K562 (cell line): Measurements from ENCODE around the gene SND1. TPM values are rescaled to one million over a fixed set of nuclear protein-coding genes. Genes with fewer than 3 reads are reported as not detected.
A peak's percentile ranks its signal among the peaks of the same experiment; 100 is the strongest.

ENCODE experiments used
- ATF3 ChIP-seq, 2 experiments: fragments of 450-650 bp in 1 of 2; sonication (generic) in 1 of 2; formaldehyde crosslinking in 1 of 2; IDR thresholded peaks in 1 of 2; conservative IDR thresholded peaks in 1 of 2; 2 replicates each; pipeline versions ENCODE4 v1.6.1 to v1.8.1; 2016 to 2023; ENCODE audit warnings: mild to moderate bottlenecking in 2 of 2, moderate library complexity in 2 of 2, inconsistent platforms in 1 of 2, missing genetic modification reagents in 1 of 2
- BDP1 ChIP-seq: IDR thresholded peaks from 3 replicates; pipeline ENCODE4 v1.6.1; 2011; ENCODE audit not compliant: insufficient read length, insufficient read depth
- CEBPB ChIP-seq: fragments of 450-650 bp; IDR thresholded peaks from 2 replicates; pipeline ENCODE4 v1.6.1; 2016; ENCODE audit warnings: missing genetic modification characterization, missing compliant biosample characterization
- CTBP1 ChIP-seq: fragments of 450-650 bp; IDR thresholded peaks from 2 replicates; pipeline ENCODE4 v1.6.1; 2016; ENCODE audit warnings: borderline replicate concordance
- DPF2 ChIP-seq: fragments of 450-650 bp; IDR thresholded peaks from 2 replicates; pipeline ENCODE4 v1.6.1; 2016
- JUND ChIP-seq, 2 experiments: IDR thresholded peaks; 2 replicates in 1 of 2; 3 replicates in 1 of 2; pipeline ENCODE4 v1.6.1; 2011; ENCODE audit warnings: borderline replicate concordance in 2 of 2, low read depth in 2 of 2, low read length in 2 of 2, improper control_type of control experiment in 1 of 2, missing biosample characterization in 1 of 2, missing genetic modification characterization in 1 of 2, missing genetic modification reagents in 1 of 2
- MTA3 ChIP-seq: fragments of 450-650 bp; formaldehyde crosslinking; IDR thresholded peaks from 2 replicates; pipeline ENCODE4 v1.6.1; 2017; ENCODE audit warnings: mild to moderate bottlenecking, borderline replicate concordance
- SMARCE1 ChIP-seq: fragments of 450-650 bp; IDR thresholded peaks from 2 replicates; pipeline ENCODE4 v1.7.1; 2016; ENCODE audit warnings: mild to moderate bottlenecking
- SP1 ChIP-seq: sonication (generic); formaldehyde crosslinking; IDR thresholded peaks from 2 replicates; pipeline ENCODE4 v1.8.1; 2022; ENCODE audit warnings: mild to moderate bottlenecking, missing genetic modification reagents
- SPI1 ChIP-seq: IDR thresholded peaks from 2 replicates; pipeline ENCODE4 v1.6.1; 2011; ENCODE audit warnings: low read depth, low read length, control low read depth, borderline replicate concordance
- TEAD4 ChIP-seq, 2 experiments: sonication (generic) in 1 of 2; formaldehyde crosslinking in 1 of 2; IDR thresholded peaks; 2 replicates each; pipeline versions ENCODE4 v1.6.1 to v1.8.0; 2012 to 2022; ENCODE audit warnings: borderline replicate concordance in 1 of 2, inconsistent platforms in 1 of 2, low read length in 1 of 2, mild to moderate bottlenecking in 1 of 2, missing genetic modification reagents in 1 of 2
- ZNF133 ChIP-seq: fragments of 250-450 bp; sonication (Bioruptor Pico); IDR thresholded peaks from 2 replicates; pipeline ENCODE4 v1.4.0; 2020; ENCODE audit warnings: mild to moderate bottlenecking
- polyA plus RNA-seq, 8 experiments: library from polyadenylated mRNA; depleted of rRNA in 4 of 8; stranded (reverse) in 5 of 8; unstranded in 3 of 8; fragments of >200 nt; fragmentation: Nextera tagmentation in 2 of 8; fragmentation: Illumina TruSeq in 1 of 8; extraction: Ambion mirVana in 2 of 8; extraction: Trizol in 1 of 8; gene quantifications; 2 replicates each; pipeline versions ENCODE4 v1.2.1 to v1.2.3, GENCODE V29; 2011 to 2014; ENCODE audit warnings: inconsistent platforms in 1 of 8, missing spikeins in 1 of 8
- total RNA-seq, 7 experiments: library from RNA; depleted of rRNA in 6 of 7; stranded (reverse); fragments of >200 nt in 6 of 7; fragmentation: Illumina TruSeq in 2 of 7; extraction: Trizol in 2 of 7; gene quantifications; 2 replicates each; pipeline versions ENCODE4 v1.2.1 to v1.2.3, GENCODE V29; 2011 to 2021; ENCODE audit warnings: low replicate concordance in 1 of 7
- TF ChIP-seq, protein P1 (sequence below): fragments of 450-650 bp; formaldehyde crosslinking; IDR thresholded peaks from 2 replicates; pipeline ENCODE4 v1.4.0; 2020; ENCODE audit warnings: mild to moderate bottlenecking, moderate library complexity
- TF ChIP-seq, protein P2 (sequence below): fragments of 200-800 bp; sonication (Bioruptor generic); IDR thresholded peaks from 2 replicates; pipeline ENCODE4 v1.6.1; 2017; ENCODE audit warnings: missing genetic modification characterization, missing compliant biosample characterization

Gene SND1
- total and polyA plus RNA-seq, 9 of the 15 experiments (the other 6 are each of a cell fraction or from before 2014, with no cell fraction given) = 46.5 to 307 (median 191) TPM

DNA sequence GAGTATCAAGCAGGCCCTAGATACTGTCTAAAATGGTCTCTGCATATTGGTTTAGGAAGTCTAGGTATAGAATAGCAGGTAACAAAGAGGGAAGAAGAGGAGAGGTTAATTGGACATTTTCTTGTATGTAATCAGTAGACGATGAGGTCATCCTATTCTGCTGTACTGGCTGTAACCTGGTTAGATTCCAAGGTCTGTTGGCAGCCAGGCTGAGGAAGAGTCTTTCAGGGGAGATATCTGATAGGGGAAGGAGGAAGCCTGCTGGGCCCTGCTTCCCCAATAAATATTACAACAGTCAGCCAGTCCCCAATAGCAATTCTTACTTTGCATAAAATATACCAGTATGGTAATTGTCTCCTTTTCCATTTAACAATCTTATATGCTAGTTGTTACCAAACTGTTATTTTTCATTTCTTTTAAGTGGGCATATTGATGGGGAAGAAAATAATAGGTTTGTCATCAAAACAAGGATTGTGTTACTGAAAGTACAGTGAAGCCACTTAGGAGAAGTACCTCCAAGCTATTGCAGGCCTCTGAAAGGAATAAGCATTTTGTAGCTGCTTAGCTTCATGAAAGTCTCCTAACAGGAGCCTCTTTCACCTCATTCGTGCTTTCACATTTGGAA, 192.8 kb downstream of the SND1 start (continued):
- TF ChIP-seq ZNF133 (CRISPR knock-in tag) = no peak
- TF ChIP-seq SPI1 = peak; percentile 16; the same call in 1 of the 2 replicates
- peak; percentile 29; the same call in 1 of the 2 replicates for TF ChIP-seq CTBP1
- 0 out of 2 replicates have a peak, but pooled peaks have one; percentile 18 for TF ChIP-seq DPF2
- TF ChIP-seq, protein P1, sequence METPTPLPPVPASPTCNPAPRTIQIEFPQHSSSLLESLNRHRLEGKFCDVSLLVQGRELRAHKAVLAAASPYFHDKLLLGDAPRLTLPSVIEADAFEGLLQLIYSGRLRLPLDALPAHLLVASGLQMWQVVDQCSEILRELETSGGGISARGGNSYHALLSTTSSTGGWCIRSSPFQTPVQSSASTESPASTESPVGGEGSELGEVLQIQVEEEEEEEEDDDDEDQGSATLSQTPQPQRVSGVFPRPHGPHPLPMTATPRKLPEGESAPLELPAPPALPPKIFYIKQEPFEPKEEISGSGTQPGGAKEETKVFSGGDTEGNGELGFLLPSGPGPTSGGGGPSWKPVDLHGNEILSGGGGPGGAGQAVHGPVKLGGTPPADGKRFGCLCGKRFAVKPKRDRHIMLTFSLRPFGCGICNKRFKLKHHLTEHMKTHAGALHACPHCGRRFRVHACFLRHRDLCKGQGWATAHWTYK (CRISPR knock-in tag) = no peak
- TF ChIP-seq MTA3 = 0 out of 2 replicates have a peak, but pooled peaks have one; percentile 28
- TF ChIP-seq, protein P2, sequence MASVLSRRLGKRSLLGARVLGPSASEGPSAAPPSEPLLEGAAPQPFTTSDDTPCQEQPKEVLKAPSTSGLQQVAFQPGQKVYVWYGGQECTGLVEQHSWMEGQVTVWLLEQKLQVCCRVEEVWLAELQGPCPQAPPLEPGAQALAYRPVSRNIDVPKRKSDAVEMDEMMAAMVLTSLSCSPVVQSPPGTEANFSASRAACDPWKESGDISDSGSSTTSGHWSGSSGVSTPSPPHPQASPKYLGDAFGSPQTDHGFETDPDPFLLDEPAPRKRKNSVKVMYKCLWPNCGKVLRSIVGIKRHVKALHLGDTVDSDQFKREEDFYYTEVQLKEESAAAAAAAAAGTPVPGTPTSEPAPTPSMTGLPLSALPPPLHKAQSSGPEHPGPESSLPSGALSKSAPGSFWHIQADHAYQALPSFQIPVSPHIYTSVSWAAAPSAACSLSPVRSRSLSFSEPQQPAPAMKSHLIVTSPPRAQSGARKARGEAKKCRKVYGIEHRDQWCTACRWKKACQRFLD = peak; percentile 36; the same call in 1 of the 2 replicates
- peak; percentile 94 for TF ChIP-seq ATF3 (IDR thresholded peaks at IDR 0.05)
- no peak; the same call in none of the 2 replicates for TF ChIP-seq ATF3 (CRISPR knock-in tag; conservative IDR thresholded peaks at IDR 0.05)
- peak; percentile 44; the same call in 1 of the 2 replicates for TF ChIP-seq CEBPB
- peak; percentile 35; the same call in 1 of the 2 replicates for TF ChIP-seq TEAD4 (IDR thresholded peaks at IDR 0.05; ENCODE audit: low read length)
- no peak for TF ChIP-seq TEAD4 (CRISPR knock-in tag; IDR thresholded peaks at IDR 0.05; ENCODE audit: borderline replicate concordance)
- TF ChIP-seq SP1 (CRISPR knock-in tag) = 0 out of 2 replicates have a peak, but pooled peaks have one; percentile 22
- TF ChIP-seq SMARCE1 = peak; percentile 57; the same call in 1 of the 2 replicates
- no peak for TF ChIP-seq BDP1
- TF ChIP-seq JUND (IDR thresholded peaks at IDR 0.05; ENCODE audit: borderline replicate concordance, low read depth, low read length) = peak; percentile 95
- TF ChIP-seq JUND (tag; IDR thresholded peaks at IDR 0.05; ENCODE audit: borderline replicate concordance, low read depth, low read length) = peak; percentile 98
